ENCODE data around the gene DTYMK.
"Not testable (repeated sequence)": the region's sequence is repeated elsewhere in the genome, so short reads cannot be mapped to it uniquely, and the experiment has no call there.

- TF ChIP-seq CTCF, POLR2A, POLR2AphosphoS5 (IDR thresholded peaks at IDR 0.05): not testable (repeated sequence)
Measured at GRCh38 chr2:241662731-241663130, 23.9 kb downstream of the DTYMK start.

Measured in upper lobe of left lung (tissue), 4 donors.